GM12878 (cell line): Measurements from ENCODE around the gene HGS. TPM values are rescaled to one million over a fixed set of nuclear protein-coding genes. Genes with fewer than 3 reads are reported as not detected.

Experiments
- BMI1 ChIP-seq: fragments of 450-650 bp; IDR thresholded peaks from 2 replicates; pipeline ENCODE4 v1.6.1; 2016; ENCODE audit warnings: mild to moderate bottlenecking, moderate library complexity, borderline replicate concordance
- CEBPZ ChIP-seq: fragments of 150-350 bp; IDR thresholded peaks from 2 replicates; pipeline ENCODE4 v1.6.1; 2016; ENCODE audit warnings: low read depth, low read length
- CUX1 ChIP-seq: IDR thresholded peaks from 2 replicates; pipeline ENCODE4 v1.6.1; 2012; ENCODE audit warnings: improper control_type of control experiment, low read depth, low read length; ENCODE audit not compliant: insufficient replicate concordance
- EED ChIP-seq: sonication (generic); IDR thresholded peaks from 2 replicates; pipeline ENCODE4 v1.6.1; 2016; ENCODE audit warnings: antibody characterized with exemption, low read depth
- FOS ChIP-seq: IDR thresholded peaks from 3 replicates; pipeline ENCODE4 v1.6.1; 2011; ENCODE audit warnings: borderline replicate concordance; ENCODE audit not compliant: insufficient read length; ENCODE audit errors: extremely low read depth
- HCFC1 ChIP-seq: fragments of 150-350 bp; IDR thresholded peaks from 2 replicates; pipeline ENCODE4 v1.6.1; 2014; ENCODE audit warnings: low read length
- HDAC6 ChIP-seq: fragments of 200-600 bp; sonication (generic); IDR thresholded peaks from one replicate; pipeline ENCODE4 v1.8.0; 2017; ENCODE audit warnings: antibody characterized with exemption; ENCODE audit not compliant: unreplicated experiment
- IRF5 ChIP-seq: fragments of 450-650 bp; IDR thresholded peaks from 2 replicates; pipeline ENCODE4 v1.6.1; 2017; ENCODE audit warnings: borderline replicate concordance
- JUNB ChIP-seq: IDR thresholded peaks from 2 replicates; pipeline ENCODE4 v1.6.1; 2016; ENCODE audit warnings: antibody characterized with exemption, mild to moderate bottlenecking
- POLR2AphosphoS2 ChIP-seq: IDR thresholded peaks from 2 replicates; pipeline ENCODE4 v1.6.1; 2011; ENCODE audit warnings: low read depth, mild to moderate bottlenecking, low read length, improper control_type of control experiment, moderate library complexity
- POU2F2 ChIP-seq: IDR thresholded peaks from 3 replicates; pipeline ENCODE4 v1.6.1; 2011; ENCODE audit warnings: low read depth, mild to moderate bottlenecking, low read length, borderline replicate concordance
- SMARCA5 ChIP-seq: fragments of 450-650 bp; IDR thresholded peaks from 2 replicates; pipeline ENCODE4 v1.6.1; 2017; ENCODE audit warnings: mild to moderate bottlenecking
- SMC3 ChIP-seq: IDR thresholded peaks from 2 replicates; pipeline ENCODE4 v1.6.1; 2011; ENCODE audit warnings: low read length, improper control_type of control experiment, borderline replicate concordance
- ZBTB40 ChIP-seq: fragments of 450-650 bp; IDR thresholded peaks from 2 replicates; pipeline ENCODE4 v1.6.1; 2016; ENCODE audit warnings: mild to moderate bottlenecking, moderate library complexity, borderline replicate concordance
- ZNF384 ChIP-seq: IDR thresholded peaks from 2 replicates; pipeline ENCODE4 v1.6.1; 2012; ENCODE audit warnings: low read depth, mild to moderate bottlenecking, low read length, improper control_type of control experiment, borderline replicate concordance
- polyA plus RNA-seq, 11 experiments: library from polyadenylated mRNA; depleted of rRNA in 4 of 11; unstranded in 6 of 11; stranded (reverse) in 5 of 11; fragments of >200 nt; fragmentation: Nextera tagmentation in 4 of 11; fragmentation: Illumina TruSeq in 1 of 11; extraction: Ambion mirVana in 4 of 11; extraction: Trizol in 1 of 11; gene quantifications; 1 replicate in 1 of 11; 2 replicates in 10 of 11; pipeline versions ENCODE4 v1.2.1 to v1.2.3, GENCODE V29; 2011 to 2016; ENCODE audit warnings: inconsistent platforms in 2 of 11, missing spikeins in 2 of 11, low read depth in 1 of 11
- total RNA-seq, 4 experiments: library from RNA; depleted of rRNA in 3 of 4; stranded (reverse); fragments of >200 nt in 3 of 4; fragmentation: Illumina TruSeq in 1 of 4; extraction: Trizol in 1 of 4; gene quantifications; 2 replicates each; pipeline versions ENCODE4 v1.2.1 to v1.2.3, GENCODE V29; 2013 to 2021

Gene HGS
- total and polyA plus RNA-seq, 10 of the 15 experiments (the other 5 are each of a cell fraction or from before 2014, with no cell fraction given) = 2.2 to 85.6 (median 55.3) TPM

- TF ChIP-seq CUX1 (no peak), EED (0 out of 2 replicates have a peak, but pooled peaks have one; percentile 16), JUNB (no peak), HCFC1 (peak; percentile 81), ZBTB40 (peak; percentile 86), POU2F2 (peak; percentile 84; the same call in 2 of the 3 replicates), POLR2AphosphoS2 (peak; percentile 81; the same call in 1 of the 2 replicates), SMARCA5 (peak; percentile 95), ZNF384 (no peak), IRF5 (no peak), FOS (no peak), BMI1 (no peak), SMC3 (peak; percentile 5; the same call in 1 of the 2 replicates), CEBPZ (no peak), HDAC6 (no peak)
Measured at GRCh38 chr17:81636505-81637288, 47.1 kb upstream of the HGS start, which contains the start of the genes NPLOC4 and TSPAN10 (continued).
